HFF-Myc (cell line): ENCODE measurements around the gene DNAH10.

Experiments
- DNase-seq: peaks from one replicate; pipeline ENCODE4 v3.0.0-alpha.2; 2011; ENCODE audit warnings: low read depth; ENCODE audit errors: extremely low read depth
- H3K4me3 ChIP-seq: replicated peaks from 2 replicates; pipeline ENCODE4 v1.5.1; 2011; ENCODE audit warnings: low read depth, mild to moderate bottlenecking, control low read depth, low read length
- CTCF ChIP-seq: IDR thresholded peaks from 2 replicates; pipeline ENCODE4 v1.5.1; 2012; ENCODE audit warnings: mild to moderate bottlenecking, low read depth, low read length, control low read depth; ENCODE audit errors: missing control alignments

DNAH10 gene

DNA sequence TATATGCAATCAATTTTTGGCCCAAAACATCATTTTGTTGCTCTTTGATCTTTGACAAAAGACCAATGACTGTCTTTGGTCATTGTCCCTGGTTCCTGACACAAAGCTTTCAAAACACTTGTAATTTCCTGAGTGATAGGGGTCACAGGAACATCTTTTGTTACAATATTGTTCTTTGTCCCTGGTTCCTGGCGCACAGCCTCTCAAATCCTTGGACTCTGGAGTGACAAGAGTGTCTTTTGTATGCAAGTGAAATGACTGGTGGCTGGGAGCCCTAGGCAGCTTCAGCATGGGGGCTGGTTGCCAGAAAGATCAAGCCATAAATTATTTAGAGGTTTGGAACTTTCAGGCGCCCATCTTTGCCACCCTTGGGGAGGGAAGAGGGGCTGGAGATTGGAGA is 53.9 kb downstream of the DNAH10 start:
- TF ChIP-seq CTCF: no peak
- no peak overlapping the region for H3K4me3 ChIP-seq
- DNase-seq: no peak

- no peak for TF ChIP-seq CTCF
- no peak for DNase-seq
- H3K4me3 ChIP-seq: no peak overlapping the region
Observed at GRCh38 chr12:123816896-123817537, 54.9 kb downstream of the DNAH10 start.

GRCh38 chr12:123822804-123823203 is 60.7 kb downstream of the DNAH10 start:
- TF ChIP-seq CTCF: no peak
- H3K4me3 ChIP-seq: no peak overlapping the region
- no peak for DNase-seq

GRCh38 chr12:123828120-123828519 is 66.0 kb downstream of the DNAH10 start:
- no peak for DNase-seq
- no peak for TF ChIP-seq CTCF
- no peak overlapping the region for H3K4me3 ChIP-seq

- no peak for TF ChIP-seq CTCF
- no peak for DNase-seq
- H3K4me3 ChIP-seq: no peak overlapping the region
Observed at GRCh38 chr12:123828854-123829547, 66.9 kb downstream of the DNAH10 start.

GRCh38 chr12:123829561-123829960 is 67.5 kb downstream of the DNAH10 start:
- DNase-seq: no peak
- no peak for TF ChIP-seq CTCF
- H3K4me3 ChIP-seq: no peak overlapping the region
